Vagina (tissue), 2 donors: ENCODE measurements around the gene STEAP1. TPM values are rescaled to one million over a fixed set of nuclear protein-coding genes. Genes with fewer than 3 reads are reported as not detected.

Experiments
- DNase-seq, 2 donors: peaks; one replicate each; pipeline ENCODE4 v3.0.0-alpha.2; 2017; ENCODE audit errors: extremely low spot score in 2 of 2
- H3K27ac ChIP-seq: fragments of 200-600 bp; sonication (generic); one replicate; pipeline ENCODE4 v1.5.1; 2019
- H3K27me3 ChIP-seq: fragments of 200-600 bp; sonication (generic); one replicate; pipeline ENCODE4 v1.5.1; 2019
- H3K36me3 ChIP-seq, 2 donors: fragments of 200-600 bp; sonication (generic); one replicate each; pipeline ENCODE4 v1.5.1; 2017 to 2019
- H3K4me1 ChIP-seq: fragments of 200-600 bp; sonication (generic); one replicate; pipeline ENCODE4 v1.5.1; 2019
- H3K4me3 ChIP-seq, 2 donors: fragments of 200-600 bp; sonication (generic); 1 replicate in 1 of 2; 2 replicates in 1 of 2; pipeline ENCODE4 v1.5.1; 2016 to 2019
- H3K9me3 ChIP-seq: fragments of 200-600 bp; sonication (generic); one replicate; pipeline ENCODE4 v1.5.1; 2019
- CTCF ChIP-seq, 3 experiments: fragments of 450-650 bp in 2 of 3; fragments of 200-600 bp in 1 of 3; sonication (generic) in 1 of 3; IDR thresholded peaks; one replicate each; pipeline ENCODE4 v1.5.1; 2017 to 2019; ENCODE audit warnings: antibody characterized with exemption in 3 of 3, mild to moderate bottlenecking in 2 of 3, moderate library complexity in 2 of 3
- POLR2A ChIP-seq, 2 donors: fragments of 450-650 bp; IDR thresholded peaks; one replicate each; pipeline ENCODE4 v1.6.1; 2017; ENCODE audit warnings: antibody characterized with exemption in 2 of 2, mild to moderate bottlenecking in 2 of 2, moderate library complexity in 2 of 2
- POLR2AphosphoS5 ChIP-seq, 2 donors: sonication (generic); formaldehyde crosslinking; IDR thresholded peaks; one replicate each; pipeline ENCODE4 v1.9.0; 2017; ENCODE audit warnings: antibody characterized with exemption in 2 of 2, mild to moderate bottlenecking in 2 of 2, low read depth in 1 of 2; ENCODE audit not compliant: insufficient read depth in 1 of 2
- intact Hi-C: fragments of 100-400 bp; cut with DNase I; formaldehyde crosslinking; loops from one replicate; pipeline ENCODE4 v1.15.1; 2023
- total RNA-seq: library from RNA; depleted of rRNA; stranded (reverse); fragments of >200 nt; gene quantifications from one replicate; pipeline ENCODE4 v1.2.3, GENCODE V29; 2016

Gene STEAP1
- total RNA-seq, 1 donor from 2014 or later, result 24.3 TPM

GRCh38 chr7:90166153-90166552 is 11.9 kb downstream of the STEAP1 start:
- H3K27ac ChIP-seq, result no peak overlapping the region
- intact Hi-C loops, result no loop called here
- H3K27me3 ChIP-seq, result no peaks in the 10 kb centered on the region
- TF ChIP-seq CTCF (IDR thresholded peaks at IDR 0.05), result no peak
- TF ChIP-seq POLR2A (IDR thresholded peaks at IDR 0.05), result no peak
- TF ChIP-seq POLR2AphosphoS5 (IDR thresholded peaks at IDR 0.05; ENCODE audit: insufficient read depth in 1 of 2, low read depth in 1 of 2), result no peak
- H3K36me3 ChIP-seq, result no peaks in the 10 kb centered on the region
- H3K4me3 ChIP-seq, result no peak overlapping the region
- no peaks in the 10 kb centered on the region for H3K9me3 ChIP-seq
- no peak for DNase-seq
- no peaks in the 10 kb centered on the region for H3K4me1 ChIP-seq

GRCh38 chr7:90167361-90167760 is 13.1 kb downstream of the STEAP1 start:
- no peak overlapping the region for H3K4me3 ChIP-seq
- no peaks in the 10 kb centered on the region for H3K27me3 ChIP-seq
- intact Hi-C loops, result no loop called here
- no peaks in the 10 kb centered on the region for H3K4me1 ChIP-seq
- H3K27ac ChIP-seq, result no peak overlapping the region
- no peaks in the 10 kb centered on the region for H3K36me3 ChIP-seq
- no peak for DNase-seq
- no peak for TF ChIP-seq POLR2A (IDR thresholded peaks at IDR 0.05)
- TF ChIP-seq CTCF (IDR thresholded peaks at IDR 0.05), result no peak
- TF ChIP-seq POLR2AphosphoS5 (IDR thresholded peaks at IDR 0.05; ENCODE audit: insufficient read depth in 1 of 2, low read depth in 1 of 2), result no peak
- H3K9me3 ChIP-seq, result no peaks in the 10 kb centered on the region

GRCh38 chr7:90169891-90170290 is 15.6 kb downstream of the STEAP1 start:
- H3K4me3 ChIP-seq, result no peak overlapping the region
- no peak for TF ChIP-seq CTCF (IDR thresholded peaks at IDR 0.05)
- no peak for TF ChIP-seq POLR2A (IDR thresholded peaks at IDR 0.05)
- TF ChIP-seq POLR2AphosphoS5 (IDR thresholded peaks at IDR 0.05; ENCODE audit: insufficient read depth in 1 of 2, low read depth in 1 of 2), result no peak
- no peaks in the 10 kb centered on the region for H3K27me3 ChIP-seq
- H3K9me3 ChIP-seq, result no peaks in the 10 kb centered on the region
- H3K36me3 ChIP-seq, result no peaks in the 10 kb centered on the region
- no peaks in the 10 kb centered on the region for H3K4me1 ChIP-seq
- no peak overlapping the region for H3K27ac ChIP-seq
- no peak for DNase-seq
- intact Hi-C loops, result no loop called here

- Histone ChIP-seq H3K27me3 (no peaks in the 10 kb centered on the region), H3K36me3 (no peaks in the 10 kb centered on the region), H3K4me1 (no peaks in the 10 kb centered on the region), H3K27ac (no peak overlapping the region), H3K9me3 (no peaks in the 10 kb centered on the region), H3K4me3 (no peak overlapping the region)
- DNase-seq, result no peak
- intact Hi-C loops, result no loop called here
- no peak for TF ChIP-seq CTCF (IDR thresholded peaks at IDR 0.05)
- no peak for TF ChIP-seq POLR2A (IDR thresholded peaks at IDR 0.05)
- TF ChIP-seq POLR2AphosphoS5 (IDR thresholded peaks at IDR 0.05; ENCODE audit: insufficient read depth in 1 of 2, low read depth in 1 of 2), result no peak
Observed at GRCh38 chr7:90172121-90172520, 17.9 kb downstream of the STEAP1 start.

GRCh38 chr7:90172624-90173023 is 18.4 kb downstream of the STEAP1 start:
- H3K27me3 ChIP-seq, result no peaks in the 10 kb centered on the region
- H3K4me3 ChIP-seq, result no peak overlapping the region
- H3K9me3 ChIP-seq, result no peaks in the 10 kb centered on the region
- intact Hi-C loops, result no loop called here
- H3K4me1 ChIP-seq, result no peaks in the 10 kb centered on the region
- no peak overlapping the region for H3K27ac ChIP-seq
- no peaks in the 10 kb centered on the region for H3K36me3 ChIP-seq
- DNase-seq, result no peak
- TF ChIP-seq POLR2A (IDR thresholded peaks at IDR 0.05) (no peak), POLR2AphosphoS5 (IDR thresholded peaks at IDR 0.05; ENCODE audit: insufficient read depth in 1 of 2, low read depth in 1 of 2) (no peak), CTCF (IDR thresholded peaks at IDR 0.05) (no peak)
